GM12878 (cell line): ENCODE data around the gene NEAT1. TPM values are rescaled to one million over a fixed set of nuclear protein-coding genes. Genes with fewer than 3 reads are reported as not detected.
A peak's percentile ranks its signal among the peaks of the same experiment; 100 is the strongest.

Source experiments
- BMI1 ChIP-seq: fragments of 450-650 bp; IDR thresholded peaks from 2 replicates; pipeline ENCODE4 v1.6.1; 2016; ENCODE audit warnings: mild to moderate bottlenecking, moderate library complexity, borderline replicate concordance
- EED ChIP-seq: sonication (generic); IDR thresholded peaks from 2 replicates; pipeline ENCODE4 v1.6.1; 2016; ENCODE audit warnings: antibody characterized with exemption, low read depth
- EGR1 ChIP-seq, 2 experiments: IDR thresholded peaks; 1 replicate in 1 of 2; 2 replicates in 1 of 2; pipeline ENCODE4 v1.6.1; 2011 to 2012; ENCODE audit warnings: low read depth in 2 of 2, low read length in 2 of 2, borderline replicate concordance in 1 of 2, mild to moderate bottlenecking in 1 of 2, moderate library complexity in 1 of 2
- GABPA ChIP-seq: IDR thresholded peaks from 2 replicates; pipeline ENCODE4 v1.6.1; 2014; ENCODE audit warnings: antibody characterized with exemption, low read depth, mild to moderate bottlenecking, inconsistent platforms
- IRF3 ChIP-seq: fragments of 450-650 bp; IDR thresholded peaks from 2 replicates; pipeline ENCODE4 v1.6.1; 2014; ENCODE audit warnings: mild to moderate bottlenecking
- NRF1 ChIP-seq: conservative IDR thresholded peaks from 2 replicates; pipeline ENCODE4 v1.6.1; 2011; ENCODE audit warnings: mild to moderate bottlenecking, low read depth, low read length, improper control_type of control experiment
- RELB ChIP-seq: fragments of 450-650 bp; IDR thresholded peaks from 2 replicates; pipeline ENCODE4 v1.6.1; 2017; ENCODE audit warnings: low read depth, mild to moderate bottlenecking, moderate library complexity
- RFX5 ChIP-seq: IDR thresholded peaks from 2 replicates; pipeline ENCODE4 v1.6.1; 2011; ENCODE audit warnings: low read depth, low read length, improper control_type of control experiment
- SMC3 ChIP-seq: IDR thresholded peaks from 2 replicates; pipeline ENCODE4 v1.6.1; 2011; ENCODE audit warnings: low read length, improper control_type of control experiment, borderline replicate concordance
- SP1 ChIP-seq: IDR thresholded peaks from one replicate; pipeline ENCODE4 v1.6.1; 2011; ENCODE audit warnings: low read depth, low read length
- ZNF592 ChIP-seq: fragments of 450-650 bp; IDR thresholded peaks from 2 replicates; pipeline ENCODE4 v1.6.1; 2017; ENCODE audit warnings: mild to moderate bottlenecking, moderate library complexity
- polyA plus RNA-seq, 11 experiments: library from polyadenylated mRNA; depleted of rRNA in 4 of 11; unstranded in 6 of 11; stranded (reverse) in 5 of 11; fragments of >200 nt; fragmentation: Nextera tagmentation in 4 of 11; fragmentation: Illumina TruSeq in 1 of 11; extraction: Ambion mirVana in 4 of 11; extraction: Trizol in 1 of 11; gene quantifications; 1 replicate in 1 of 11; 2 replicates in 10 of 11; pipeline versions ENCODE4 v1.2.1 to v1.2.3, GENCODE V29; 2011 to 2016; ENCODE audit warnings: inconsistent platforms in 2 of 11, missing spikeins in 2 of 11, low read depth in 1 of 11
- total RNA-seq, 4 experiments: library from RNA; depleted of rRNA in 3 of 4; stranded (reverse); fragments of >200 nt in 3 of 4; fragmentation: Illumina TruSeq in 1 of 4; extraction: Trizol in 1 of 4; gene quantifications; 2 replicates each; pipeline versions ENCODE4 v1.2.1 to v1.2.3, GENCODE V29; 2013 to 2021
- TF ChIP-seq, protein P1 (sequence below): fragments of 450-650 bp; IDR thresholded peaks from 2 replicates; pipeline ENCODE4 v1.6.1; 2016; ENCODE audit warnings: mild to moderate bottlenecking, moderate library complexity, borderline replicate concordance
- TF ChIP-seq, protein P2 (sequence below): IDR thresholded peaks from 2 replicates; pipeline ENCODE4 v1.6.1; 2011; ENCODE audit warnings: low read depth, mild to moderate bottlenecking, low read length, moderate library complexity, borderline replicate concordance; ENCODE audit errors: extremely low read depth

Gene NEAT1
- total and polyA plus RNA-seq, 10 of the 15 experiments (the other 5 are each of a cell fraction or from before 2014, with no cell fraction given), result 13.6 to 328 (median 69.4) TPM

DNA sequence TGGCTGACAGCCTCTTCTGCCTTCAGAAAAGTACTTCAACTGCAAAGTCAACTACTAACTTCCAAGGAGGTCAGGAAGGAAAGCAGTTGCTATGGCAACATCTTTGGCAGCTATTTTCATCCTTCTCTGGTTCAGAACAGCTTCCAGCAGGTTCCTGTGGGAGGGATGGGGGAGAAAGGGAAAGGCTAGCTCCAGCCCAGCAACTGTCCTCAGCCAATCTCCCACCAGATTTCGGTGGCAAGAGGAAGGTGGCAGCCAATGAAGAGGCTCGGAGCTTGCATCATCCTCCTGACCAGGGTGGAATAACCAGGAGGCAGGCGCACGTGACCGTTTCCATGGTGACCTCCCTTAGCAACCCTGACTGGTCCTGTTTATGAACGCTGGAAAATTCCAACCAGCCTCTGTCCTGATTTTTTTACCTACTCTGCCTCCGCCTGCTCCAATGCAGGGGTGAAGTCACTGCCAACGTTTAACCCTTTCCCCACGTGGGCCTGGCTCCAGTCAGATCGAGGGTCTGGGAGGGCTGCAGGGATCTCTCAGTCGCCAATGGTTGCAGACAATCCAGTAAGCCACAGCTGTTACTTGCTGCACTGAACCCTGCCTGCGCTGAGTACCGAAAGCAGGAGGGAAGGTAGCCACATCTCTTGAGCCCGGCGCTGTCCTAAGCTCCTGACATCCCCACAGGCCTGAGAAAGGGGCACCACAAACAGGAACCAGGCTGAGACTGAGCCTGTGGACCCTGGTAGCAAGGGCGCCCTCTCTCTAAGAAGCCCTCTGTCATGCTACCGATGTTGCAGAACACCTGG lies 65.1 kb downstream of the NEAT1 start (continued):
- TF ChIP-seq ZNF592, result no peak
- peak; percentile 66; the same call in 1 of the 2 replicates for TF ChIP-seq EED
- peak; percentile 96 for TF ChIP-seq BMI1
- peak in 1 of 2 experiments; percentile 22; a peak in 1 of 3 replicates for TF ChIP-seq EGR1 (IDR thresholded peaks at IDR 0.05; ENCODE audit: borderline replicate concordance in 1 of 2, low read depth in 2 of 2, low read length in 2 of 2)
- TF ChIP-seq RELB, result no peak
- TF ChIP-seq SP1, result peak; percentile 10
- TF ChIP-seq SMC3, result no peak
- TF ChIP-seq GABPA, result no peak
- peak; percentile 79 for TF ChIP-seq RFX5
- TF ChIP-seq, protein P1, sequence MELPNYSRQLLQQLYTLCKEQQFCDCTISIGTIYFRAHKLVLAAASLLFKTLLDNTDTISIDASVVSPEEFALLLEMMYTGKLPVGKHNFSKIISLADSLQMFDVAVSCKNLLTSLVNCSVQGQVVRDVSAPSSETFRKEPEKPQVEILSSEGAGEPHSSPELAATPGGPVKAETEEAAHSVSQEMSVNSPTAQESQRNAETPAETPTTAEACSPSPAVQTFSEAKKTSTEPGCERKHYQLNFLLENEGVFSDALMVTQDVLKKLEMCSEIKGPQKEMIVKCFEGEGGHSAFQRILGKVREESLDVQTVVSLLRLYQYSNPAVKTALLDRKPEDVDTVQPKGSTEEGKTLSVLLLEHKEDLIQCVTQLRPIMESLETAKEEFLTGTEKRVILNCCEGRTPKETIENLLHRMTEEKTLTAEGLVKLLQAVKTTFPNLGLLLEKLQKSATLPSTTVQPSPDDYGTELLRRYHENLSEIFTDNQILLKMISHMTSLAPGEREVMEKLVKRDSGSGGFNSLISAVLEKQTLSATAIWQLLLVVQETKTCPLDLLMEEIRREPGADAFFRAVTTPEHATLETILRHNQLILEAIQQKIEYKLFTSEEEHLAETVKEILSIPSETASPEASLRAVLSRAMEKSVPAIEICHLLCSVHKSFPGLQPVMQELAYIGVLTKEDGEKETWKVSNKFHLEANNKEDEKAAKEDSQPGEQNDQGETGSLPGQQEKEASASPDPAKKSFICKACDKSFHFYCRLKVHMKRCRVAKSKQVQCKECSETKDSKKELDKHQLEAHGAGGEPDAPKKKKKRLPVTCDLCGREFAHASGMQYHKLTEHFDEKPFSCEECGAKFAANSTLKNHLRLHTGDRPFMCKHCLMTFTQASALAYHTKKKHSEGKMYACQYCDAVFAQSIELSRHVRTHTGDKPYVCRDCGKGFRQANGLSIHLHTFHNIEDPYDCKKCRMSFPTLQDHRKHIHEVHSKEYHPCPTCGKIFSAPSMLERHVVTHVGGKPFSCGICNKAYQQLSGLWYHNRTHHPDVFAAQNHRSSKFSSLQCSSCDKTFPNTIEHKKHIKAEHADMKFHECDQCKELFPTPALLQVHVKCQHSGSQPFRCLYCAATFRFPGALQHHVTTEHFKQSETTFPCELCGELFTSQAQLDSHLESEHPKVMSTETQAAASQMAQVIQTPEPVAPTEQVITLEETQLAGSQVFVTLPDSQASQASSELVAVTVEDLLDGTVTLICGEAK, result peak; percentile 10; the same call in 1 of the 2 replicates
- no peak for TF ChIP-seq IRF3
- TF ChIP-seq, protein P2, sequence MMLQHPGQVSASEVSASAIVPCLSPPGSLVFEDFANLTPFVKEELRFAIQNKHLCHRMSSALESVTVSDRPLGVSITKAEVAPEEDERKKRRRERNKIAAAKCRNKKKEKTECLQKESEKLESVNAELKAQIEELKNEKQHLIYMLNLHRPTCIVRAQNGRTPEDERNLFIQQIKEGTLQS, result peak; percentile 76; the same call in 1 of the 2 replicates
- no peak for TF ChIP-seq NRF1
